HepG2 (cell line): ENCODE data around the gene C2orf92. TPM values are rescaled to one million over a fixed set of nuclear protein-coding genes. Genes with fewer than 3 reads are reported as not detected.
A peak's percentile ranks its signal among the peaks of the same experiment; 100 is the strongest.

Experiments
- EHMT2 ChIP-seq: fragments of 200-600 bp; sonication (generic); IDR thresholded peaks from 2 replicates; pipeline ENCODE4 v1.7.0; 2017; ENCODE audit warnings: antibody characterized with exemption, low read depth, low read length, borderline replicate concordance
- HNF4G ChIP-seq, 2 experiments: sonication (generic) in 1 of 2; formaldehyde crosslinking in 1 of 2; IDR thresholded peaks; 2 replicates each; pipeline versions ENCODE4 v1.4.0 to v1.6.1; 2011 to 2020; ENCODE audit warnings: borderline replicate concordance in 2 of 2, low read depth in 2 of 2, mild to moderate bottlenecking in 2 of 2, low read length in 1 of 2, missing genetic modification reagents in 1 of 2, moderate library complexity in 1 of 2
- HNRNPLL ChIP-seq: fragments of 200-400 bp; formaldehyde crosslinking; IDR thresholded peaks from 2 replicates; pipeline ENCODE4 v1.6.1; 2017; ENCODE audit warnings: mild to moderate bottlenecking, low read depth, low read length; ENCODE audit not compliant: poor library complexity, severe bottlenecking
- IRF2 ChIP-seq: IDR thresholded peaks from 2 replicates; pipeline ENCODE4 v1.6.1; 2018; ENCODE audit warnings: missing genetic modification reagents, missing compliant biosample characterization
- KAT2B ChIP-seq: fragments of 150-350 bp; IDR thresholded peaks from 2 replicates; pipeline ENCODE4 v1.6.1; 2014; ENCODE audit warnings: low read depth, low read length, borderline replicate concordance
- KAT8 ChIP-seq: IDR thresholded peaks from 2 replicates; pipeline ENCODE4 v1.6.1; 2016; ENCODE audit warnings: missing genetic modification reagents, missing compliant biosample characterization
- KLF6 ChIP-seq: IDR thresholded peaks from 2 replicates; pipeline ENCODE4 v1.8.0; 2016; ENCODE audit warnings: missing biosample characterization, missing genetic modification reagents
- LCORL ChIP-seq, 2 experiments: fragments of 450-650 bp in 1 of 2; sonication (generic) in 1 of 2; formaldehyde crosslinking in 1 of 2; IDR thresholded peaks; 2 replicates each; pipeline versions ENCODE4 v1.5.0 to v1.6.1; 2017 to 2020; ENCODE audit warnings: antibody characterized with exemption in 1 of 2, missing genetic modification reagents in 1 of 2
- MAZ ChIP-seq, 2 experiments: sonication (generic) in 1 of 2; formaldehyde crosslinking in 1 of 2; IDR thresholded peaks; 2 replicates each; pipeline versions ENCODE4 v1.5.0 to v1.6.1; 2012 to 2020; ENCODE audit warnings: low read depth in 2 of 2, mild to moderate bottlenecking in 2 of 2, borderline replicate concordance in 1 of 2, improper control_type of control experiment in 1 of 2, low read length in 1 of 2, missing genetic modification reagents in 1 of 2, moderate library complexity in 1 of 2
- SALL1 ChIP-seq: sonication (generic); formaldehyde crosslinking; IDR thresholded peaks from 2 replicates; pipeline ENCODE4 v1.8.0; 2022; ENCODE audit warnings: mild to moderate bottlenecking, missing genetic modification reagents
- SIN3B ChIP-seq: fragments of 150-350 bp; IDR thresholded peaks from 2 replicates; pipeline ENCODE4 v1.6.1; 2014; ENCODE audit warnings: low read length
- SOX5 ChIP-seq: IDR thresholded peaks from 2 replicates; pipeline ENCODE4 v1.6.1; 2016; ENCODE audit warnings: borderline replicate concordance
- TCF7 ChIP-seq: sonication (generic); IDR thresholded peaks from 2 replicates; pipeline ENCODE4 v1.6.1; 2016; ENCODE audit warnings: antibody characterized with exemption, low read depth
- TGIF2 ChIP-seq: IDR thresholded peaks from 2 replicates; pipeline ENCODE4 v1.6.1; 2016; ENCODE audit warnings: control low read depth, missing compliant biosample characterization
- ZBTB7A ChIP-seq: sonication (generic); formaldehyde crosslinking; IDR thresholded peaks from 2 replicates; pipeline ENCODE4 v1.8.0; 2022; ENCODE audit warnings: mild to moderate bottlenecking, missing genetic modification reagents
- ZMYM3 ChIP-seq: sonication (generic); formaldehyde crosslinking; IDR thresholded peaks from 2 replicates; pipeline ENCODE4 v1.5.1; 2020; ENCODE audit warnings: mild to moderate bottlenecking, missing genetic modification reagents
- ZNF672 ChIP-seq: sonication (generic); formaldehyde crosslinking; IDR thresholded peaks from 2 replicates; pipeline ENCODE4 v1.8.1; 2022; ENCODE audit warnings: missing genetic modification reagents
- polyA plus RNA-seq, 8 experiments: library from polyadenylated mRNA; depleted of rRNA in 3 of 8; stranded (reverse) in 7 of 8; unstranded in 1 of 8; fragments of >200 nt; fragmentation: Illumina TruSeq in 4 of 8; extraction: Trizol in 4 of 8; gene quantifications; 2 replicates each; pipeline versions ENCODE4 v1.2.1 to v1.2.3, GENCODE V29; 2011 to 2016; ENCODE audit warnings: low read depth in 4 of 8, missing spikeins in 1 of 8, mixed read lengths in 1 of 8; ENCODE audit not compliant: insufficient read depth in 1 of 8
- total RNA-seq, 5 experiments: library from RNA; depleted of rRNA; stranded (reverse); fragments of >200 nt; fragmentation: Illumina TruSeq; extraction: Trizol; gene quantifications; 2 replicates each; pipeline ENCODE4 v1.2.3, GENCODE V29; 2016; ENCODE audit warnings: low read depth in 1 of 5
- TF ChIP-seq, protein P1 (sequence below): sonication (generic); formaldehyde crosslinking; IDR thresholded peaks from 2 replicates; pipeline ENCODE4 v1.8.1; 2023; ENCODE audit warnings: mild to moderate bottlenecking, missing genetic modification reagents, borderline replicate concordance
- TF ChIP-seq, protein P2 (sequence below): sonication (generic); formaldehyde crosslinking; conservative IDR thresholded peaks from 2 replicates; pipeline ENCODE4 v1.8.0; 2022; ENCODE audit warnings: low read depth, missing genetic modification reagents
- TF ChIP-seq, protein P3 (sequence below): sonication (generic); formaldehyde crosslinking; IDR thresholded peaks from 2 replicates; pipeline ENCODE4 v1.4.0; 2020; ENCODE audit warnings: missing genetic modification reagents
- TF ChIP-seq, protein P4 (sequence below): sonication (generic); formaldehyde crosslinking; IDR thresholded peaks from 2 replicates; pipeline ENCODE4 v1.4.0; 2020; ENCODE audit warnings: missing genetic modification reagents
- TF ChIP-seq, protein P5 (sequence below): sonication (generic); formaldehyde crosslinking; IDR thresholded peaks from 2 replicates; pipeline ENCODE4 v1.8.0; 2022; ENCODE audit warnings: missing genetic modification reagents, low read depth, mild to moderate bottlenecking, borderline replicate concordance

Gene C2orf92
- total and polyA plus RNA-seq, 2 of the 13 experiments (the other 11 are each of a cell fraction or from before 2014, with no cell fraction given) = 4.9 to 5.0 TPM

DNA sequence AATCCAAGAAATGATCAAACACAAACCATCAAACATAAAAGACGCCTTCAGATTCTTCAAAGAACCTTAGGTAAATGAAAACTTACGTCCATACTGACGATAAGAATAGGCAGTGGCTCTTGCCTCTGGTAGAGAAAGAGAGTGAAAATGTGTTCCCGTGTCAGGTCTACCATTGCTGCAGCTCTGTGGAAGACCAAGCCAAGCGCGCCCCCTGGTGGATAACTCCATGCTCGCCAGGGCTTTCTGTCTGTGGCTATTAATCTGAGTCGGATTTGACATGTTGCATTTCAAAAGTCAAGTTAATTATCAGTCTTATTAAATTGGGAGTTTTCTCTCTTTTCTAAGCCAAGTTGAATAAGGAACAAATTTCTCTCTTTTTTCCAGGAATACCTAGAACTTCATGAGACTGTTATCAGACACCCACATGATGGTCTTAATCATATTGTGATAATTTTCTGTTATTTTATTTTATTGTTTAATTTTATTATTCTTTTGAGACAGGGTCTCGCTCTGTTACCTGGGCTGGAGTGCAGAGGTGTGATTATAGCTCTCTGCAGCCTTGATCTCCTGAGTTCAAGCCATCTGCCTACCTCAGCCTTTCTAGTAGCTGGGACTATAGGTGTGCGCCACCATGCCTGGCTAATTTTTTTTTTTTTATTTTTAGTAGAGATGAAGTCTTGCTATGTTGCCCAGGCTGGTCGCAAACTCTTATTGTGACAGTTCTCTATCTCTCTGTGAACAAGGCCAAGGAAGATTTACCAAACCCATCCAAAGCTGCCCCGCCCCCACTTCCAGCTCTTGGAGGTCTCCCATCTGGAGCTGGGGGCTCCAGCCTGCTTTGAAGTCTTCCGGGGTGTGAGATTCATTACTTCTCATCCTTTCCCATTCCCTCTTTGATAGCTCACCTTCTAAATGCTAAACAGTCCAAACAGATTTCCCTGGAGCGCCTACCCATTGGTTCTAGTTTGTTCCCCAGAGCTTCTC, 28.0 kb downstream of the C2orf92 start (continued):
- TF ChIP-seq KAT8 = peak; percentile 58; the same call in 1 of the 2 replicates
- TF ChIP-seq, protein P1, sequence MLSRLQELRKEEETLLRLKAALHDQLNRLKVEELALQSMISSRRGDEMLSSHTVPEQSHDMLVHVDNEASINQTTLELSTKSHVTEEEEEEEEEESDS (CRISPR knock-in tag) = no peak
- no peak for TF ChIP-seq ZMYM3 (CRISPR knock-in tag)
- no peak; the same call in 1 of the 2 replicates for TF ChIP-seq KLF6 (CRISPR knock-in tag)
- no peak for TF ChIP-seq EHMT2
- TF ChIP-seq MAZ (IDR thresholded peaks at IDR 0.05; ENCODE audit: borderline replicate concordance, low read depth, low read length) = no peak
- peak; percentile 23; the same call in 1 of the 2 replicates for TF ChIP-seq MAZ (CRISPR knock-in tag; IDR thresholded peaks at IDR 0.05; ENCODE audit: low read depth)
- TF ChIP-seq TCF7 = no peak
- TF ChIP-seq HNF4G (IDR thresholded peaks at IDR 0.05; ENCODE audit: borderline replicate concordance, low read depth, low read length) = no peak
- TF ChIP-seq HNF4G (CRISPR knock-in tag; IDR thresholded peaks at IDR 0.05; ENCODE audit: borderline replicate concordance, low read depth) = no peak
- no peak for TF ChIP-seq LCORL (IDR thresholded peaks at IDR 0.05)
- TF ChIP-seq LCORL (CRISPR knock-in tag; IDR thresholded peaks at IDR 0.05) = no peak
- TF ChIP-seq HNRNPLL = no peak
- TF ChIP-seq, protein P2, sequence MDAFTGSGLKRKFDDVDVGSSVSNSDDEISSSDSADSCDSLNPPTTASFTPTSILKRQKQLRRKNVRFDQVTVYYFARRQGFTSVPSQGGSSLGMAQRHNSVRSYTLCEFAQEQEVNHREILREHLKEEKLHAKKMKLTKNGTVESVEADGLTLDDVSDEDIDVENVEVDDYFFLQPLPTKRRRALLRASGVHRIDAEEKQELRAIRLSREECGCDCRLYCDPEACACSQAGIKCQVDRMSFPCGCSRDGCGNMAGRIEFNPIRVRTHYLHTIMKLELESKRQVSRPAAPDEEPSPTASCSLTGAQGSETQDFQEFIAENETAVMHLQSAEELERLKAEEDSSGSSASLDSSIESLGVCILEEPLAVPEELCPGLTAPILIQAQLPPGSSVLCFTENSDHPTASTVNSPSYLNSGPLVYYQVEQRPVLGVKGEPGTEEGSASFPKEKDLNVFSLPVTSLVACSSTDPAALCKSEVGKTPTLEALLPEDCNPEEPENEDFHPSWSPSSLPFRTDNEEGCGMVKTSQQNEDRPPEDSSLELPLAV (CRISPR knock-in tag) = no peak
- no peak for TF ChIP-seq SIN3B
- TF ChIP-seq, protein P3, sequence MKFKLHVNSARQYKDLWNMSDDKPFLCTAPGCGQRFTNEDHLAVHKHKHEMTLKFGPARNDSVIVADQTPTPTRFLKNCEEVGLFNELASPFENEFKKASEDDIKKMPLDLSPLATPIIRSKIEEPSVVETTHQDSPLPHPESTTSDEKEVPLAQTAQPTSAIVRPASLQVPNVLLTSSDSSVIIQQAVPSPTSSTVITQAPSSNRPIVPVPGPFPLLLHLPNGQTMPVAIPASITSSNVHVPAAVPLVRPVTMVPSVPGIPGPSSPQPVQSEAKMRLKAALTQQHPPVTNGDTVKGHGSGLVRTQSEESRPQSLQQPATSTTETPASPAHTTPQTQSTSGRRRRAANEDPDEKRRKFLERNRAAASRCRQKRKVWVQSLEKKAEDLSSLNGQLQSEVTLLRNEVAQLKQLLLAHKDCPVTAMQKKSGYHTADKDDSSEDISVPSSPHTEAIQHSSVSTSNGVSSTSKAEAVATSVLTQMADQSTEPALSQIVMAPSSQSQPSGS (CRISPR knock-in tag) = no peak; the same call in 1 of the 2 replicates
- TF ChIP-seq ZBTB7A (CRISPR knock-in tag) = no peak
- no peak for TF ChIP-seq ZNF672 (CRISPR knock-in tag)
- TF ChIP-seq, protein P4, sequence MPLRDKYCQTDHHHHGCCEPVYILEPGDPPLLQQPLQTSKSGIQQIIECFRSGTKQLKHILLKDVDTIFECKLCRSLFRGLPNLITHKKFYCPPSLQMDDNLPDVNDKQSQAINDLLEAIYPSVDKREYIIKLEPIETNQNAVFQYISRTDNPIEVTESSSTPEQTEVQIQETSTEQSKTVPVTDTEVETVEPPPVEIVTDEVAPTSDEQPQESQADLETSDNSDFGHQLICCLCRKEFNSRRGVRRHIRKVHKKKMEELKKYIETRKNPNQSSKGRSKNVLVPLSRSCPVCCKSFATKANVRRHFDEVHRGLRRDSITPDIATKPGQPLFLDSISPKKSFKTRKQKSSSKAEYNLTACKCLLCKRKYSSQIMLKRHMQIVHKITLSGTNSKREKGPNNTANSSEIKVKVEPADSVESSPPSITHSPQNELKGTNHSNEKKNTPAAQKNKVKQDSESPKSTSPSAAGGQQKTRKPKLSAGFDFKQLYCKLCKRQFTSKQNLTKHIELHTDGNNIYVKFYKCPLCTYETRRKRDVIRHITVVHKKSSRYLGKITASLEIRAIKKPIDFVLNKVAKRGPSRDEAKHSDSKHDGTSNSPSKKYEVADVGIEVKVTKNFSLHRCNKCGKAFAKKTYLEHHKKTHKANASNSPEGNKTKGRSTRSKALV (CRISPR knock-in tag) = peak; percentile 53; the same call in 1 of the 2 replicates
- peak; percentile 43; the same call in 1 of the 2 replicates for TF ChIP-seq IRF2 (CRISPR knock-in tag)
- TF ChIP-seq, protein P5, sequence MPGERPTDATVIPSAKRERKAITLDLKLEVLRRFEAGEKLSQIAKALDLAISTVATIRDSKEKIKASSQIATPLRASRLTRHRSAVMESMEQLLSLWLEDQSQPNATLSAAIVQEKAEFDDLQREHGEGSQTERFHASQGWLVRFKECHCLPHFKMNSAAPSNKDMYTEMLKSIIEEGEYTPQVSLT = no peak
- TF ChIP-seq SOX5 (CRISPR knock-in tag) = 0 out of 2 replicates have a peak, but pooled peaks have one; percentile 9
- TF ChIP-seq SALL1 = peak; percentile 33; the same call in 1 of the 2 replicates
- no peak for TF ChIP-seq KAT2B
- TF ChIP-seq TGIF2 (CRISPR knock-in tag) = 0 out of 2 replicates have a peak, but pooled peaks have one; percentile 31
